Hepatocyte (in vitro differentiated cells): ENCODE data around the gene KIRREL3. TPM values are rescaled to one million over a fixed set of nuclear protein-coding genes. Genes with fewer than 3 reads are reported as not detected.

ENCODE experiments used
- DNase-seq: peaks from one replicate; pipeline ENCODE4 v3.0.0-alpha.2; 2016; ENCODE audit warnings: low spot score
- H2AFZ ChIP-seq: fragments of 200-600 bp; sonication (generic); 2 replicates; pipeline ENCODE4 v1.6.0; 2016; ENCODE audit warnings: antibody characterized with exemption, mild to moderate bottlenecking
- H3K27ac ChIP-seq: fragments of 200-600 bp; sonication (generic); 2 replicates; pipeline ENCODE4 v1.5.1; 2016; ENCODE audit warnings: mild to moderate bottlenecking
- H3K27me3 ChIP-seq: fragments of 200-600 bp; sonication (generic); 2 replicates; pipeline ENCODE4 v1.6.1; 2016
- H3K36me3 ChIP-seq: fragments of 200-600 bp; sonication (generic); replicated peaks from 2 replicates; pipeline ENCODE4 v1.5.1; 2016; ENCODE audit warnings: low read depth; ENCODE audit not compliant: insufficient read depth
- H3K4me1 ChIP-seq: fragments of 200-600 bp; sonication (generic); 2 replicates; pipeline ENCODE4 v1.5.1; 2016; ENCODE audit warnings: mild to moderate bottlenecking, moderate library complexity; ENCODE audit not compliant: insufficient read depth
- H3K4me2 ChIP-seq: fragments of 200-600 bp; sonication (generic); 2 replicates; pipeline ENCODE4 v1.6.0; 2016
- H3K4me3 ChIP-seq: fragments of 200-600 bp; sonication (generic); 2 replicates; pipeline ENCODE4 v1.5.1; 2016; ENCODE audit warnings: mild to moderate bottlenecking
- H3K79me2 ChIP-seq: fragments of 200-600 bp; sonication (generic); 2 replicates; pipeline ENCODE4 v1.6.0; 2017; ENCODE audit warnings: mild to moderate bottlenecking
- H3K9me2 ChIP-seq: fragments of 200-600 bp; sonication (generic); replicated peaks from 2 replicates; pipeline ENCODE4 v1.6.0; 2017; ENCODE audit warnings: mild to moderate bottlenecking; ENCODE audit not compliant: insufficient read depth
- H3K9me3 ChIP-seq: fragments of 200-600 bp; sonication (generic); 2 replicates; pipeline ENCODE4 v1.5.1; 2016; ENCODE audit warnings: low read depth, mild to moderate bottlenecking
- H4K20me1 ChIP-seq: fragments of 200-600 bp; sonication (generic); 2 replicates; pipeline ENCODE4 v1.6.0; 2016; ENCODE audit warnings: mild to moderate bottlenecking; ENCODE audit not compliant: insufficient read depth, poor library complexity, severe bottlenecking
- CTCF ChIP-seq: fragments of 200-600 bp; sonication (generic); IDR thresholded peaks from 2 replicates; pipeline ENCODE4 v1.5.1; 2016; ENCODE audit warnings: antibody characterized with exemption, mild to moderate bottlenecking; ENCODE audit not compliant: poor library complexity
- EZH2 ChIP-seq: fragments of 200-600 bp; sonication (generic); IDR thresholded peaks from 2 replicates; pipeline ENCODE4 v1.6.1; 2016; ENCODE audit warnings: antibody characterized with exemption, mild to moderate bottlenecking, borderline replicate concordance
- EZH2phosphoT487 ChIP-seq: fragments of 200-600 bp; sonication (generic); IDR thresholded peaks from one replicate; pipeline ENCODE4 v1.6.1; 2018; ENCODE audit warnings: antibody characterized with exemption, mild to moderate bottlenecking, low read depth, moderate library complexity; ENCODE audit not compliant: unreplicated experiment, severe bottlenecking
- WGBS: methylation state at CpG from one replicate; pipeline ENCODE4 v1.1.6; 2016; ENCODE audit warnings: low lambda C conversion rate; ENCODE audit errors: missing lambda C conversion rate; 5-methylcytosine and 5-hydroxymethylcytosine counted together
- polyA plus RNA-seq: library from polyadenylated mRNA; unstranded; fragments of >200 nt; fragmentation: Nextera tagmentation; extraction: Ambion mirVana; gene quantifications from 2 replicates; pipeline ENCODE4 v1.2.1, GENCODE V29; 2016
- total RNA-seq: library from RNA; depleted of rRNA; stranded (reverse); fragments of >200 nt; gene quantifications from 2 replicates; pipeline ENCODE4 v1.2.3, GENCODE V29; 2014

The KIRREL3 gene
- total and polyA plus RNA-seq, 2 experiments from 2014 or later: 0.33 to 0.86 TPM

- whole genome bisulfite sequencing: 89% methylated on average over 4 of the region's 4 CpGs
- Histone ChIP-seq H3K4me3 (no peak overlapping the region), H3K9me2 (no peaks in the 10 kb centered on the region), H3K4me2 (no peak overlapping the region), H3K9me3 (no peaks in the 10 kb centered on the region), H3K27me3 (peaks cover 41% of the 10 kb centered on the region), H2AFZ (no peak overlapping the region), H3K4me1 (no peaks in the 10 kb centered on the region), H4K20me1 (no peaks in the 10 kb centered on the region), H3K27ac (no peak overlapping the region), H3K36me3 (no peaks in the 10 kb centered on the region), H3K79me2 (no peaks in the 10 kb centered on the region)
- DNase-seq: no peak
- TF ChIP-seq EZH2phosphoT487 (no peak), CTCF (no peak), EZH2 (no peak)
Measured at GRCh38 chr11:126606484-126606883, 394.1 kb downstream of the KIRREL3 start.

- H3K4me3 ChIP-seq: no peak overlapping the region
- H3K9me3 ChIP-seq: no peaks in the 10 kb centered on the region
- H3K36me3 ChIP-seq: no peaks in the 10 kb centered on the region
- no peaks in the 10 kb centered on the region for H3K79me2 ChIP-seq
- no peak for DNase-seq
- no peaks in the 10 kb centered on the region for H4K20me1 ChIP-seq
- no peak overlapping the region for H3K27ac ChIP-seq
- H3K4me1 ChIP-seq: no peaks in the 10 kb centered on the region
- no peak overlapping the region for H2AFZ ChIP-seq
- TF ChIP-seq EZH2 (no peak), EZH2phosphoT487 (no peak), CTCF (no peak)
- no peak overlapping the region for H3K4me2 ChIP-seq
- H3K27me3 ChIP-seq: peaks cover 41% of the 10 kb centered on the region
- WGBS: 89% methylated on average over 7 of the region's 7 CpGs
- no peaks in the 10 kb centered on the region for H3K9me2 ChIP-seq
Measured at GRCh38 chr11:126604461-126604860, 396.1 kb downstream of the KIRREL3 start.

DNA sequence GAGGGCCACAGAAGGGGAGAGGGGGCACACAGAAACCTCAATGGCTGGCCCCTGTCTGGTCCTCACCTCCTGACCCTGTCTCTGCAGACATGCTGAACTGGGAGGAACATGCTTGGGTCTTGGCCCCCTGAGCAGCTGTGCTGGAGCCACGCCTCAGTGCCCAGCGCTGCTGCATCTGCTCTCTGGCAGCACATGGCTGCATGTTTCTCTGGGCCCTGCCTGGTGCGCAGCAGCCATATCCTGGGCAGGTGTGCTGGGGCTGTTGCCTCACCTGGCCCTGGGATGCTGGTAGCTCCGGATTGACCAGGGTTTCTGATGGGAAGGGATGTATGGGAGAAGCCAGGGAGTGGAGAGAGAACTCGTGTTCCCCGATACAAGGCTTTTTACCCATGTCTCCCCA, 397.1 kb downstream of the KIRREL3 start:
- Histone ChIP-seq H3K79me2 (no peaks in the 10 kb centered on the region), H3K27me3 (peaks cover 33% of the 10 kb centered on the region), H3K9me3 (no peaks in the 10 kb centered on the region), H3K36me3 (no peaks in the 10 kb centered on the region), H3K27ac (no peak overlapping the region), H3K4me2 (no peak overlapping the region), H4K20me1 (no peaks in the 10 kb centered on the region), H3K4me1 (no peaks in the 10 kb centered on the region), H2AFZ (no peak overlapping the region), H3K9me2 (no peaks in the 10 kb centered on the region), H3K4me3 (no peak overlapping the region)
- no peak for TF ChIP-seq EZH2
- no peak for DNase-seq
- 89% methylated on average over 6 of the region's 6 CpGs for whole genome bisulfite sequencing

DNA sequence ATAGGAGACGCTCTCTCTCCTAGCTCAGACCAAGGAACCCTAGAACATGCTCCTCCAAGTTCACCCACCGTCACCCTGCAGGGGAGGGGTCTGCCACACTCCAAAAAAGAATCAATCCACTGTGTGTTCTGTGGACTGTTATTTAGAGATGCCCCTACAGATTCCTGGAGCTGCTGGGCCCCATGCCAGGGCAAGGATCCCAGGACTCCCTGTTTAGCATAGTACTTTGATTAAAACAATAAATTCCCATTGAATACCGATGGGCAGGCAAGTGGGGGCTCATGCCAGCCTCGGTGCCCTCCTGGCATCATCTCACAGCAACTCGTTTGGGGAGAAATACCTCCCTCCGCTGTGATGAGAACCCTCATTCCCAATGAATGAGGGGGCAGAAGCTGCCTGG, 397.6 kb downstream of the KIRREL3 start:
- Histone ChIP-seq H3K9me3 (no peaks in the 10 kb centered on the region), H3K27me3 (peaks cover 30% of the 10 kb centered on the region), H3K79me2 (no peaks in the 10 kb centered on the region), H3K9me2 (no peaks in the 10 kb centered on the region), H4K20me1 (no peaks in the 10 kb centered on the region), H3K4me2 (no peak overlapping the region), H3K27ac (no peak overlapping the region), H3K4me3 (no peak overlapping the region), H2AFZ (no peak overlapping the region), H3K36me3 (no peaks in the 10 kb centered on the region), H3K4me1 (no peaks in the 10 kb centered on the region)
- TF ChIP-seq CTCF: no peak
- no peak for TF ChIP-seq EZH2phosphoT487
- no peak for TF ChIP-seq EZH2
- DNase-seq: no peak
- 87% methylated on average over 6 of the region's 6 CpGs for WGBS
